Body of pancreas (tissue), 4 donors: ENCODE data around the gene AKT1S1.

ENCODE experiments used
- POLR2A ChIP-seq, 3 donors: fragments of 450-650 bp; IDR thresholded peaks; one replicate each; pipeline ENCODE4 v1.6.1; 2016; ENCODE audit warnings: antibody characterized with exemption in 3 of 3, mild to moderate bottlenecking in 2 of 3
- TF ChIP-seq, protein P1 (sequence below), 7 experiments: fragments of 450-650 bp in 4 of 7; fragments of 200-600 bp in 3 of 7; sonication (generic) in 3 of 7; IDR thresholded peaks; one replicate each; pipeline ENCODE4 v1.5.1; 2016 to 2019; ENCODE audit warnings: antibody characterized with exemption in 7 of 7

DNA sequence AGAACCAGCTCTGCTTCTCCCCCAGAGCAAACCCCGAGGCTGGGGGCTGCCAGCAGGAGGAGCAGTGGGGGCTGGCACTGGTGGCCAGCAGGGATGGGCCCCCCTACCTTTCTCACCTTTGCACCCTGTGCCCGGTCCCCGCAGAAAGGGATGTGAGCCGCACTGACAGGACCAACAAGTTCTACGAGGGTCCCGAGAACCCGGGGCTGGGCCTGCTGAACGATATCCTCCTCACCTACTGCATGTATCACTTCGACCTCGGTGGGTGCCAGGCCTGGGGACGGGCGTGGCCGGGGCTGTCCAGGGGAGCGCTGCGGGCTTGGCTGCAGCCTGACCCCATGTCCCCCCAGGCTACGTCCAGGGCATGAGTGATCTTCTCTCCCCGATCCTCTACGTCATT, 7.0 kb upstream of the AKT1S1 start:
- TF ChIP-seq, protein P1, sequence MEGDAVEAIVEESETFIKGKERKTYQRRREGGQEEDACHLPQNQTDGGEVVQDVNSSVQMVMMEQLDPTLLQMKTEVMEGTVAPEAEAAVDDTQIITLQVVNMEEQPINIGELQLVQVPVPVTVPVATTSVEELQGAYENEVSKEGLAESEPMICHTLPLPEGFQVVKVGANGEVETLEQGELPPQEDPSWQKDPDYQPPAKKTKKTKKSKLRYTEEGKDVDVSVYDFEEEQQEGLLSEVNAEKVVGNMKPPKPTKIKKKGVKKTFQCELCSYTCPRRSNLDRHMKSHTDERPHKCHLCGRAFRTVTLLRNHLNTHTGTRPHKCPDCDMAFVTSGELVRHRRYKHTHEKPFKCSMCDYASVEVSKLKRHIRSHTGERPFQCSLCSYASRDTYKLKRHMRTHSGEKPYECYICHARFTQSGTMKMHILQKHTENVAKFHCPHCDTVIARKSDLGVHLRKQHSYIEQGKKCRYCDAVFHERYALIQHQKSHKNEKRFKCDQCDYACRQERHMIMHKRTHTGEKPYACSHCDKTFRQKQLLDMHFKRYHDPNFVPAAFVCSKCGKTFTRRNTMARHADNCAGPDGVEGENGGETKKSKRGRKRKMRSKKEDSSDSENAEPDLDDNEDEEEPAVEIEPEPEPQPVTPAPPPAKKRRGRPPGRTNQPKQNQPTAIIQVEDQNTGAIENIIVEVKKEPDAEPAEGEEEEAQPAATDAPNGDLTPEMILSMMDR (IDR thresholded peaks at IDR 0.05), result no peak
- no peak for TF ChIP-seq POLR2A (IDR thresholded peaks at IDR 0.05)
